HG03469 (cell line): Measurements from ENCODE around the gene GJA10.

Experiments
- ATAC-seq: cut with Tn5 transposase; IDR thresholded peaks from one replicate; pipeline ENCODE4 v1.9.1; 2021; ENCODE audit warnings: mild to moderate bottlenecking, moderate library complexity, moderate number of reproducible peaks; ENCODE audit not compliant: unreplicated experiment

GJA10 gene

GRCh38 chr6:89942601-89943000 is 48.3 kb downstream of the GJA10 start:
- ATAC-seq = no peak

GRCh38 chr6:89944181-89944755 is 50.0 kb downstream of the GJA10 start:
- ATAC-seq = no peak

GRCh38 chr6:89944826-89945407 is 50.6 kb downstream of the GJA10 start:
- no peak for ATAC-seq
